ENCODE measurements around the gene AQP11.
"Not testable (repeated sequence)": the region's sequence is repeated elsewhere in the genome, so short reads cannot be mapped to it uniquely, and the experiment has no call there.

Gene AQP11

GRCh38 chr11:77589521-77590193 lies at the start of gene AQP11:
TSS of gene AQP11 (plus strand) at chr11:77589953. CDS start at chr11:77589993, 40 bp downstream.
- peak; percentile 81 for DNase-seq (ENCODE audit: low spot score)

- DNase-seq (ENCODE audit: low spot score) = no peak
These were observed 47.5 kb upstream of the AQP11 start for GRCh38 chr11:77542296-77542695.

- no peak for DNase-seq (ENCODE audit: low spot score)
These were observed 42.5 kb upstream of the AQP11 start for GRCh38 chr11:77547047-77547836.

GRCh38 chr11:77547863-77548551 lies 41.7 kb upstream of the AQP11 start:
- peak; percentile 89 for DNase-seq (ENCODE audit: low spot score)

GRCh38 chr11:77548552-77549445 lies 41.0 kb upstream of the AQP11 start:
- peak; percentile 40 for DNase-seq (ENCODE audit: low spot score)

GRCh38 chr11:77551426-77551825 lies 38.3 kb upstream of the AQP11 start:
- DNase-seq (ENCODE audit: low spot score) = not testable (repeated sequence)

GRCh38 chr11:77557553-77557952 lies 32.2 kb upstream of the AQP11 start:
- DNase-seq (ENCODE audit: low spot score) = peak; percentile 62

GRCh38 chr11:77558380-77558779 lies 31.4 kb upstream of the AQP11 start:
- DNase-seq (ENCODE audit: low spot score) = no peak

- no peak for DNase-seq (ENCODE audit: low spot score)
These were observed 29.9 kb upstream of the AQP11 start for GRCh38 chr11:77559686-77560401.

GRCh38 chr11:77560605-77561004 lies 29.1 kb upstream of the AQP11 start:
- DNase-seq (ENCODE audit: low spot score) = no peak

GRCh38 chr11:77561257-77561656 lies 28.5 kb upstream of the AQP11 start:
- DNase-seq (ENCODE audit: low spot score) = no peak

GRCh38 chr11:77568306-77568705 lies 21.4 kb upstream of the AQP11 start:
- DNase-seq (ENCODE audit: low spot score) = no peak

- no peak for DNase-seq (ENCODE audit: low spot score)
These were observed 20.7 kb upstream of the AQP11 start for GRCh38 chr11:77568916-77569675.

- no peak for DNase-seq (ENCODE audit: low spot score)
These were observed 20.1 kb upstream of the AQP11 start for GRCh38 chr11:77569676-77570070.

- DNase-seq (ENCODE audit: low spot score) = not testable (repeated sequence)
These were observed 18.9 kb upstream of the AQP11 start for GRCh38 chr11:77570896-77571295.

GRCh38 chr11:77575428-77575827 lies 14.3 kb upstream of the AQP11 start:
- DNase-seq (ENCODE audit: low spot score) = not testable (repeated sequence)

- DNase-seq (ENCODE audit: low spot score) = peak; percentile 44
These were observed 8.9 kb upstream of the AQP11 start for GRCh38 chr11:77580712-77581337.

GRCh38 chr11:77589181-77589520 lies 602 bp upstream of the AQP11 start:
- no peak for DNase-seq (ENCODE audit: low spot score)

GRCh38 chr11:77590194-77590782 lies 535 bp downstream of the AQP11 start:
- DNase-seq (ENCODE audit: low spot score) = peak; percentile 87

GRCh38 chr11:77592727-77593126 lies 3.0 kb downstream of the AQP11 start:
- DNase-seq (ENCODE audit: low spot score) = no peak
